Mesothelial cell of epicardium (in vitro differentiated cells): ENCODE results near the gene TIMP1. TPM values are rescaled to one million over a fixed set of nuclear protein-coding genes. Genes with fewer than 3 reads are reported as not detected.
A peak's percentile ranks its signal among the peaks of the same experiment; 100 is the strongest.

Experiments used
- DNase-seq, 2 experiments: peaks; one replicate each; pipeline ENCODE4 v3.0.0; 2021; ENCODE audit warnings: low spot score in 2 of 2; ENCODE audit not compliant: unreplicated experiment in 2 of 2
- H3K27ac Mint-ChIP-seq: 2 replicates; pipeline ENCODE4 v1.8.0; 2021; ENCODE audit warnings: mixed read lengths
- H3K27me3 Mint-ChIP-seq: 2 replicates; pipeline ENCODE4 v1.8.0; 2021; ENCODE audit warnings: low read depth, mixed read lengths
- H3K36me3 Mint-ChIP-seq: 2 replicates; pipeline ENCODE4 v1.8.0; 2021; ENCODE audit warnings: mixed read lengths
- H3K4me1 Mint-ChIP-seq: 2 replicates; pipeline ENCODE4 v1.8.0; 2021; ENCODE audit warnings: mixed read lengths
- H3K4me3 Mint-ChIP-seq: 2 replicates; pipeline ENCODE4 v1.8.0; 2021; ENCODE audit warnings: mild to moderate bottlenecking, moderate library complexity, mixed read lengths
- H3K9me3 Mint-ChIP-seq: 2 replicates; pipeline ENCODE4 v1.8.0; 2021; ENCODE audit warnings: mixed read lengths
- total RNA-seq: library from RNA; stranded (reverse); gene quantifications from 3 replicates; pipeline ENCODE4 v1.2.1, GENCODE V29; 2021
- TF ChIP-seq, protein P1 (sequence below): fragments of 200-600 bp; sonication (generic); IDR thresholded peaks from one replicate; pipeline ENCODE4 v1.5.0; 2021; ENCODE audit warnings: antibody characterized with exemption; ENCODE audit not compliant: unreplicated experiment

Gene TIMP1
- total RNA-seq, 1 donor from 2014 or later = 117 TPM

DNA sequence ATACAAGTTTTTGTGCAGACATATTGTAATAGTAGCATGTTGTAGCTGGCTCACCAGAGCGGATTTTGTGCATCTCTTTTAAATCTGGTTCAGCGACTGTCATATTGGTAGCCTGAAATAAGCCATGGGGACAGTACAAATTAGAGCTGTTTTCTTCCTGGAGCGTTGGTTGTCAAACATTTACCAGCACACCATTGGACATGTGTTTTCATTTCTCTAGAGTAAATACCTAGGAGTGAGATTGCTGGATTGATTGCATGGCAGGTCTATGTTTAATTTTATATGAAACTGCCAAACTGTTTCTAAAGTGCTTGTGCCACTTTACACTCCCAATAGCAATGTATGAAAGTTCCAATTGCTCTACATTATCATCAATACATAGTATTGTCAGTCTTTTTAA is 23.8 kb upstream of the TIMP1 start:
- Mint-ChIP-seq H3K4me1 (peaks cover 24% of the 10 kb centered on the region), H3K36me3 (no peaks in the 10 kb centered on the region)
- TF ChIP-seq, protein P1, sequence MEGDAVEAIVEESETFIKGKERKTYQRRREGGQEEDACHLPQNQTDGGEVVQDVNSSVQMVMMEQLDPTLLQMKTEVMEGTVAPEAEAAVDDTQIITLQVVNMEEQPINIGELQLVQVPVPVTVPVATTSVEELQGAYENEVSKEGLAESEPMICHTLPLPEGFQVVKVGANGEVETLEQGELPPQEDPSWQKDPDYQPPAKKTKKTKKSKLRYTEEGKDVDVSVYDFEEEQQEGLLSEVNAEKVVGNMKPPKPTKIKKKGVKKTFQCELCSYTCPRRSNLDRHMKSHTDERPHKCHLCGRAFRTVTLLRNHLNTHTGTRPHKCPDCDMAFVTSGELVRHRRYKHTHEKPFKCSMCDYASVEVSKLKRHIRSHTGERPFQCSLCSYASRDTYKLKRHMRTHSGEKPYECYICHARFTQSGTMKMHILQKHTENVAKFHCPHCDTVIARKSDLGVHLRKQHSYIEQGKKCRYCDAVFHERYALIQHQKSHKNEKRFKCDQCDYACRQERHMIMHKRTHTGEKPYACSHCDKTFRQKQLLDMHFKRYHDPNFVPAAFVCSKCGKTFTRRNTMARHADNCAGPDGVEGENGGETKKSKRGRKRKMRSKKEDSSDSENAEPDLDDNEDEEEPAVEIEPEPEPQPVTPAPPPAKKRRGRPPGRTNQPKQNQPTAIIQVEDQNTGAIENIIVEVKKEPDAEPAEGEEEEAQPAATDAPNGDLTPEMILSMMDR = no peak

DNA sequence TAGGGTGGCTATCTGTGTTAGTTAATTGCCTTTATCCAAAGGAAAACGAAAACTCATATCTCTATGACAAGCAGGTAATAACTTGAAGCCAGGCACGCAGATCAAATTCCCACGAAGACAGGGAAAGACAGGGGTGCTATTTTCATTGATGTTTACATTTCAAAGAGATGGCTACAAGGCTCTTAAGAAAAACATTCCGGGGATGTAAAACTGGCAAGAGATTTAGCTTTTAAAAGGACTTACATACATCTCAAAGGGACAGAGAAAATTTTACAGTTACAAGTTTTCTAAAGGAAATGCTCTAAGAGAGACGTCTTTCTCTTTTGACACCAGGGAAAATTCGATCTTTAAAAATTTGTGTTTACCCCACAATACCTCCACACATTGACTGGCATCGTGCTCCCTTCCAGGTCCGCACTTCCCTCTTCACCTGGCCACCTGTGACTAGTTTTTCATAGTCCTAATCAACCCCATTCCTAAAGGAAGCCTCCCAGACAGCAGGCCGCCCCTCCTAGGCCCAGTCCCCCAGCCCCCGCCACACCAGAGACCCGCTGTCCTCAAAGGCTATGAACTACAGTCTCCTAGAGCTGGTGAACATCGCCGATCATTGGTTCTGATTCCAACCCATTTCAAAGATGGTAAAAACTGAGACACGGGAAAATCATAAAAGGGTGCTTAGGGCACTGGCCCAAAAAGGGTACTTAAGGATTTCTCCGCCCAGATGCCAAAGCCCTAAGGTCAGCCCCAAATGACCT is 21.9 kb upstream of the TIMP1 start:
- Mint-ChIP-seq H3K27ac (peak overlapping the region; percentile 98), H3K36me3 (peaks cover 5% of the 10 kb centered on the region), H3K4me1 (peaks cover 24% of the 10 kb centered on the region), H3K27me3 (no peaks in the 10 kb centered on the region), H3K9me3 (peaks cover 20% of the 10 kb centered on the region), H3K4me3 (peak overlapping the region; percentile 88)
- TF ChIP-seq, protein P1 = no peak
- no peak for DNase-seq

More for the DNA sequence above, 23.8 kb upstream of the TIMP1 start:
- H3K27me3 Mint-ChIP-seq = no peaks in the 10 kb centered on the region
- H3K4me3 Mint-ChIP-seq = no peak overlapping the region
- H3K27ac Mint-ChIP-seq = no peak overlapping the region
- no peak for DNase-seq
- peaks cover 14% of the 10 kb centered on the region for H3K9me3 Mint-ChIP-seq

DNA sequence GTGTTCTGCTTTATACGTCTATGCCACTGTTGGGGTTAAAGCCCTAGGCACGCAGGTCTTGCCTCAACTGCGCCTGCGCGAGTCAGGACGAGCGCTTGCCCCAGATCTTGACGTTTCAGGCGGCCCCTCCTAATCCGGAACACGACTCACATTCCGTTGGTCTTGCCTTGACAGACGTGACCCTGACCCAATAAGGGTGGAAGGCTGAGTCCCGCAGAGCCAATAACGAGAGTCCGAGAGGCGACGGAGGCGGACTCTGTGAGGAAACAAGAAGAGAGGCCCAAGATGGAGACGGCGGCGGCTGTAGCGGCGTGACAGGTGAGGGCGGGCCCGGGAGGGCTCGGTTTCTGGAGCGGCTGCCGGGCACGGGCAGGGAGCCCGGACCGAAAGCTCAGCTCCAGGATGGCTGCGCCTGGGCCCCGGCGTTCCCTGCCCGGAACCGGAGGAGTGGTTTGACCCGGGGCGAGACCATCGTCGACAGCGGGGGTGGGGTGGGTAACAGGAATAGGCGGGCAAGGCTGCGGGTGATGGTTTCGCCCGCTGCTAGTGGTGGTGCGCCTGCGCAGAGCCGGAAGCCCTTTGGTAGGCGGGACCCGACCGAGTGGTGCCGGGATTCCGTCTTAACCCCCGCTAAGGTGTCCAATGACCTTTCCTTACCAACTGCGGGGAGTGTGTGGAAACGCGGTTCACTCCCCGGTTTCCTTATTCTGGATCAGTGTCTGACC is 21.1 kb upstream of the TIMP1 start, which contains the start of gene ARAF:
TSS of gene ARAF (plus strand) at position 272 of the 725 bp plus-strand sequence. CDS start 1,763 bp downstream, outside the sequence.
- Mint-ChIP-seq H3K4me1 (peaks cover 22% of the 10 kb centered on the region), H3K9me3 (peaks cover 20% of the 10 kb centered on the region), H3K27ac (peak within 1 kb of the TSS; percentile 98), H3K4me3 (peak within 1 kb of the TSS; percentile 88), H3K27me3 (no peaks in the 10 kb centered on the region), H3K36me3 (peaks cover 6% of the 10 kb centered on the region)
- peak; percentile 86 to 94 for DNase-seq
- TF ChIP-seq, protein P1 = no peak

DNA sequence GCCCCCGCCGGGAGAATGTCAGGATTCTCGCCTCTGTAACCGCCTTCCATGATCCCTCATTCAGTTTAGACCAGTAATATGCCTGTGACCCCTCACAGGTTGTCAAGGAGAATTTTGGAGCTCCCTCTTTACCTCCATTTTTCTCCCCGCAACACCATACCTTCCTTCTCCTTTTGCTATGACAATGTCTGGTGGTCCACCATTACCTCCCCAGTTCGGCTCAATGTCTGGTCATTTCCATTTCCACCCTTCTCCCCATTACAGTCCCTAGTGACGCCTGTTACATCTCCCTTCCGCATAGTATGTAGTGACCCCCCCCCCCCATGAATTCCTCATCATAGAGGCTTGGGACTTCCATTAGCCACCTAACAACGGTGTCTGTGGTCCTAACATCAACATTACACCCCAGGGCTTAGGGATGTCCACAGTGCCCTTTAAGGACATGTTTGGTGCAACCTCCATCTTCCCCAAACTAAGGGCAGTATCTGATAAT is 20.5 kb upstream of the TIMP1 start:
- no peaks in the 10 kb centered on the region for H3K27me3 Mint-ChIP-seq
- H3K4me1 Mint-ChIP-seq = peaks cover 17% of the 10 kb centered on the region
- DNase-seq = no peak
- H3K36me3 Mint-ChIP-seq = peaks cover 9% of the 10 kb centered on the region
- H3K9me3 Mint-ChIP-seq = peaks cover 17% of the 10 kb centered on the region
- peak overlapping the region; percentile 98 for H3K27ac Mint-ChIP-seq
- TF ChIP-seq, protein P1 = no peak
- peak overlapping the region; percentile 88 for H3K4me3 Mint-ChIP-seq

DNA sequence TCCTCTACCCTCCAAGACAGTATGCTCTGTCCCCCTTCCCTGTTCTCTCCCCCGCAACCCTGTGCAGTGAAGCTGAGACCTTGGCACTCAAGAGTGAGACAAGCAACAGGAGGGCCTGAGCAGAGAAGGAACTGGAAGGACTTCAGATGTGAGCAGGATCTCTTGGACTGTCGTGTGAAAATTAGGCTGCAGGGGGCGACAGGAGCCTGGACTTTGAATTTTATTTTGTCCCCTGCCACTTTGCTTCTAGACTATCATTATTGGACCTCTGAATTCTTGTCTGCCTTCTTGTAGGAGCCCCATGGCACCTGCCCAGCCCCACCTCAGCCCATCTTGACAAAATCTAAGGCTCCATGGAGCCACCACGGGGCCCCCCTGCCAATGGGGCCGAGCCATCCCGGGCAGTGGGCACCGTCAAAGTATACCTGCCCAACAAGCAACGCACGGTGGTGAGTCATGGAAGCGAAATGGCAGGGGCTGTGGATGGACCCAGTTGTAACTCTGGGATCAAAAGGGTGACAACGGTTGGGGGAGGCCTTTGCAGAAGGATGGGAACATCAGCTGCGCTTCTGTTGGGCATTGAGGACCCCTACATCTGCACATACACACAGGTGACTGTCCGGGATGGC is 19.5 kb upstream of the TIMP1 start:
- TF ChIP-seq, protein P1 = no peak
- peaks cover 17% of the 10 kb centered on the region for H3K4me1 Mint-ChIP-seq
- no peak for DNase-seq
- peaks cover 12% of the 10 kb centered on the region for H3K36me3 Mint-ChIP-seq
- H3K27ac Mint-ChIP-seq = peak overlapping the region; percentile 64
- peaks cover 19% of the 10 kb centered on the region for H3K9me3 Mint-ChIP-seq
- H3K4me3 Mint-ChIP-seq = peak overlapping the region; percentile 62
- H3K27me3 Mint-ChIP-seq = no peaks in the 10 kb centered on the region
